GM12878 (cell line): ENCODE data around the gene CAMKMT. TPM values are rescaled to one million over a fixed set of nuclear protein-coding genes. Genes with fewer than 3 reads are reported as not detected.

Source experiments
- ATAC-seq: fragments of 200-7000 bp; cut with Tn5 transposase; 3 replicates; pipeline ENCODE4 v1.9.1; 2020; ENCODE audit warnings: mild to moderate bottlenecking, moderate library complexity
- BruUV-seq: library from RNA; stranded (reverse); fragments of 400-500 nt; replicated peaks from 2 replicates; lab custom pipeline; 2021; lab: Mats Ljungman, UMichigan
- CTCF ChIA-PET: fragments of 300-600 bp; sonication (Branson Sonifier 250); formaldehyde crosslinking; extraction: SDS; loops from one replicate; lab custom pipeline; 2021; ENCODE audit warnings: inconsistent platforms; lab: Yijun Ruan, JAX
- POLR2A ChIA-PET: fragments of 350-600 bp; formaldehyde crosslinking; extraction: SDS; loops from one replicate; lab custom pipeline; 2021; ENCODE audit warnings: inconsistent platforms; lab: Charles Lee
- RAD21 ChIA-PET: fragments of 300-600 bp; sonication (Branson Sonifier 250); formaldehyde crosslinking; loops from one replicate; lab custom pipeline; 2023; ENCODE audit warnings: antibody characterized with exemption; ENCODE audit not compliant: unreplicated experiment; lab: Charles Lee
- SMC1A ChIA-PET: fragments of 300-600 bp; sonication (Branson Sonifier 250); formaldehyde crosslinking; loops from one replicate; lab custom pipeline; 2023; ENCODE audit not compliant: unreplicated experiment, uncharacterized antibody; lab: Charles Lee
- DNase-seq: peaks from one replicate; pipeline ENCODE4 v3.0.0-alpha.2; 2011; ENCODE audit warnings: low read depth, low spot score
- FAIRE-seq: peaks from 3 replicates; lab custom pipeline; 2011; peaks lifted over from hg19 to GRCh38; lab: Jason Lieb, UNC
- H2AFZ ChIP-seq: 2 replicates; pipeline ENCODE4 v1.6.0; 2011; ENCODE audit warnings: low read depth, low read length, control low read depth; ENCODE audit not compliant: control insufficient read depth
- H3K27ac ChIP-seq: 2 replicates; pipeline ENCODE4 v1.5.1; 2011; ENCODE audit warnings: control low read depth; ENCODE audit not compliant: control insufficient read depth, insufficient read depth
- H3K27me3 ChIP-seq, 2 experiments: replicated peaks in 1 of 2; 2 replicates each; pipeline versions ENCODE4 v1.6.0 to v1.6.1; 2011; ENCODE audit warnings: low read length in 1 of 2; ENCODE audit not compliant: control insufficient read depth in 2 of 2, insufficient read depth in 2 of 2
- H3K36me3 ChIP-seq, 2 experiments: 2 replicates each; pipeline ENCODE4 v1.5.1; 2011; ENCODE audit warnings: low read length in 1 of 2; ENCODE audit not compliant: control insufficient read depth in 2 of 2, insufficient read depth in 2 of 2
- H3K4me1 ChIP-seq: 2 replicates; pipeline ENCODE4 v1.6.1; 2011; ENCODE audit warnings: mild to moderate bottlenecking, low read length, moderate library complexity, mixed read lengths; ENCODE audit not compliant: control insufficient read depth, insufficient read depth
- H3K4me2 ChIP-seq: 2 replicates; pipeline ENCODE4 v1.6.0; 2011; ENCODE audit warnings: control low read depth; ENCODE audit not compliant: control insufficient read depth, insufficient read depth
- H3K4me3 ChIP-seq: fragments of 200-600 bp; sonication (generic); 2 replicates; pipeline ENCODE4 v1.5.1; 2016
- H3K79me2 ChIP-seq: 2 replicates; pipeline ENCODE4 v1.6.0; 2011; ENCODE audit warnings: low read length; ENCODE audit not compliant: control insufficient read depth, insufficient read depth
- H3K9ac ChIP-seq: 2 replicates; pipeline ENCODE4 v1.8.0; 2011; ENCODE audit warnings: low read length, control low read depth, mixed read lengths; ENCODE audit not compliant: control insufficient read depth, insufficient read depth
- H3K9me3 ChIP-seq: replicated peaks from 3 replicates; pipeline ENCODE4 v1.5.1; 2011; ENCODE audit warnings: mild to moderate bottlenecking, low read length; ENCODE audit not compliant: control insufficient read depth, insufficient read depth
- H4K20me1 ChIP-seq: 2 replicates; pipeline ENCODE4 v1.6.0; 2011; ENCODE audit not compliant: control insufficient read depth, insufficient read depth
- BCL3 ChIP-seq: IDR thresholded peaks from 2 replicates; pipeline ENCODE4 v1.6.1; 2011; ENCODE audit warnings: borderline replicate concordance, low read depth, mild to moderate bottlenecking, moderate library complexity, low read length; ENCODE audit not compliant: insufficient read depth, poor library complexity, severe bottlenecking
- BRCA1 ChIP-seq: IDR thresholded peaks from 2 replicates; pipeline ENCODE4 v1.6.1; 2011; ENCODE audit warnings: low read depth, low read length, improper control_type of control experiment
- CTCF ChIP-seq, 3 experiments: IDR thresholded peaks in 2 of 3; conservative IDR thresholded peaks in 1 of 3; 2 replicates each; pipeline ENCODE4 v1.5.1; 2011; ENCODE audit warnings: low read depth in 3 of 3, low read length in 3 of 3, mild to moderate bottlenecking in 3 of 3, control low read depth in 2 of 3, moderate library complexity in 2 of 3, inconsistent platforms in 1 of 3, mixed read lengths in 1 of 3; ENCODE audit not compliant: control insufficient read depth in 2 of 3, insufficient read depth in 1 of 3; ENCODE audit errors: extremely low read depth in 1 of 3
- E4F1 ChIP-seq: fragments of 450-650 bp; IDR thresholded peaks from 2 replicates; pipeline ENCODE4 v1.6.1; 2018; ENCODE audit warnings: borderline replicate concordance, mild to moderate bottlenecking; ENCODE audit not compliant: partially characterized antibody
- GABPA ChIP-seq: IDR thresholded peaks from 2 replicates; pipeline ENCODE4 v1.6.1; 2014; ENCODE audit warnings: antibody characterized with exemption, low read depth, mild to moderate bottlenecking, inconsistent platforms
- MEF2B ChIP-seq: fragments of 450-650 bp; IDR thresholded peaks from 2 replicates; pipeline ENCODE4 v1.6.1; 2018; ENCODE audit warnings: mild to moderate bottlenecking, moderate library complexity; ENCODE audit not compliant: partially characterized antibody, poor library complexity, severe bottlenecking
- MLLT1 ChIP-seq: fragments of 450-650 bp; IDR thresholded peaks from 2 replicates; pipeline ENCODE4 v1.6.1; 2016; ENCODE audit warnings: mild to moderate bottlenecking
- NBN ChIP-seq: fragments of 450-650 bp; IDR thresholded peaks from 2 replicates; pipeline ENCODE4 v1.6.1; 2016
- NFYA ChIP-seq: IDR thresholded peaks from 2 replicates; pipeline ENCODE4 v1.6.1; 2011; ENCODE audit warnings: low read depth, mild to moderate bottlenecking, low read length, improper control_type of control experiment, borderline replicate concordance
- NR2C2 ChIP-seq: IDR thresholded peaks from 2 replicates; pipeline ENCODE4 v1.6.1; 2011; ENCODE audit warnings: borderline replicate concordance, low read depth; ENCODE audit not compliant: control insufficient read depth, insufficient read length
- RELA ChIP-seq: fragments of 450-650 bp; IDR thresholded peaks from 2 replicates; pipeline ENCODE4 v1.8.0; 2014; ENCODE audit warnings: borderline replicate concordance; ENCODE audit not compliant: partially characterized antibody
- SMAD1 ChIP-seq: fragments of 450-650 bp; IDR thresholded peaks from 2 replicates; pipeline ENCODE4 v1.6.1; 2018; ENCODE audit warnings: mild to moderate bottlenecking, low read depth; ENCODE audit not compliant: partially characterized antibody
- SMAD5 ChIP-seq: IDR thresholded peaks from 2 replicates; pipeline ENCODE4 v1.6.1; 2016; ENCODE audit warnings: antibody characterized with exemption, low read depth
- SMARCA5 ChIP-seq: fragments of 450-650 bp; IDR thresholded peaks from 2 replicates; pipeline ENCODE4 v1.6.1; 2017; ENCODE audit warnings: mild to moderate bottlenecking
- TCF7 ChIP-seq: IDR thresholded peaks from 2 replicates; pipeline ENCODE4 v1.6.1; 2014; ENCODE audit warnings: antibody characterized with exemption, borderline replicate concordance
- WGBS: methylation state at CpG from one replicate; pipeline ENCODE4 v1.1.6; 2016; ENCODE audit warnings: low lambda C conversion rate; ENCODE audit not compliant: insufficient replicate concordance, insufficient coverage; ENCODE audit errors: missing lambda C conversion rate; 5-methylcytosine and 5-hydroxymethylcytosine counted together
- in situ Hi-C: fragments of 300-500 bp; cut with MboI; formaldehyde crosslinking; loops from 9 replicates; pipeline ENCODE4 v1.14.3; 2018; ENCODE audit warnings: mixed read lengths
- intact Hi-C: fragments of 100-400 bp; cut with micrococcal nuclease; formaldehyde crosslinking; loops from one replicate; pipeline ENCODE4 v1.14.2; 2022; ENCODE audit not compliant: unreplicated experiment
- polyA plus RNA-seq, 11 experiments: library from polyadenylated mRNA; depleted of rRNA in 4 of 11; unstranded in 6 of 11; stranded (reverse) in 5 of 11; fragments of >200 nt; fragmentation: Nextera tagmentation in 4 of 11; fragmentation: Illumina TruSeq in 1 of 11; extraction: Ambion mirVana in 4 of 11; extraction: Trizol in 1 of 11; gene quantifications; 1 replicate in 1 of 11; 2 replicates in 10 of 11; pipeline versions ENCODE4 v1.2.1 to v1.2.3, GENCODE V29; 2011 to 2016; ENCODE audit warnings: inconsistent platforms in 2 of 11, missing spikeins in 2 of 11, low read depth in 1 of 11
- total RNA-seq, 4 experiments: library from RNA; depleted of rRNA in 3 of 4; stranded (reverse); fragments of >200 nt in 3 of 4; fragmentation: Illumina TruSeq in 1 of 4; extraction: Trizol in 1 of 4; gene quantifications; 2 replicates each; pipeline versions ENCODE4 v1.2.1 to v1.2.3, GENCODE V29; 2013 to 2021

The CAMKMT gene
- total and polyA plus RNA-seq, 10 of the 15 experiments (the other 5 are each of a cell fraction or from before 2014, with no cell fraction given) = 2.7 to 16.0 (median 11.8) TPM

- intact Hi-C loops = no loop called here
- Histone ChIP-seq H3K27ac (no peak overlapping the region), H3K4me2 (peak overlapping the region; percentile 39), H3K9me3 (no peaks in the 10 kb centered on the region; the same call in 2 of the 3 replicates), H3K27me3 (peaks cover 0 to 6% of the 10 kb centered on the region in 2 experiments), H4K20me1 (no peaks in the 10 kb centered on the region), H3K4me1 (peaks cover 3% of the 10 kb centered on the region), H3K79me2 (no peaks in the 10 kb centered on the region), H3K36me3 (no peaks in the 10 kb centered on the region), H2AFZ (no peak overlapping the region; the same call in 1 of the 2 replicates), H3K4me3 (no peak overlapping the region), H3K9ac (no peak overlapping the region)
- POLR2A ChIA-PET = no interaction called here
- RAD21 ChIA-PET = interaction anchor here (0.9 to 1.8 kb wide), 4 partner anchors 25 to 326 kb away, joined by 3 to 5 read pairs (median 4); no protein-coding TSS in a partner anchor
- CTCF ChIA-PET = interaction anchor here (0.6 to 2.1 kb wide), 6 partner anchors 18 to 326 kb away, joined by 3 to 11 read pairs (median 3); no protein-coding TSS in a partner anchor
- SMC1A ChIA-PET = interaction anchor here (0.8 to 3.5 kb wide), 3 partner anchors 26 to 53 kb away, joined by 3 to 13 read pairs (median 5); no protein-coding TSS in a partner anchor
- ATAC-seq = no peak; the same call in 2 of the 3 replicates
- WGBS = 26% methylated on average over 13 of the region's 16 CpGs
- in situ Hi-C loops = no loop called here
- DNase-seq = no peak
- no peak for FAIRE-seq
- no TSS peak for BruUV-seq
- TF ChIP-seq E4F1 (no peak), CTCF (IDR thresholded peaks at IDR 0.05 in 2 of 3, conservative IDR thresholded peaks at IDR 0.05 in 1 of 3; ENCODE audit: control insufficient read depth in 2 of 3, extremely low read depth in 1 of 3, insufficient read depth in 1 of 3, low read depth in 3 of 3, low read length in 3 of 3) (no peak), NBN (no peak), SMAD1 (no peak), BRCA1 (no peak), RELA (no peak), NR2C2 (no peak), SMAD5 (no peak), NFYA (no peak), MLLT1 (no peak), BCL3 (no peak), GABPA (no peak), SMARCA5 (no peak), MEF2B (no peak), TCF7 (no peak)
Observed at GRCh38 chr2:44805401-44806235, 443.9 kb downstream of the CAMKMT start.
